ENCODE measurements around the gene SLC19A1. TPM values are rescaled to one million over a fixed set of nuclear protein-coding genes. Genes with fewer than 3 reads are reported as not detected.

The SLC19A1 gene
- total RNA-seq, 4 donors from 2014 or later = 7.6 to 12.8 (median 10.3) TPM; not detected in 1

DNA sequence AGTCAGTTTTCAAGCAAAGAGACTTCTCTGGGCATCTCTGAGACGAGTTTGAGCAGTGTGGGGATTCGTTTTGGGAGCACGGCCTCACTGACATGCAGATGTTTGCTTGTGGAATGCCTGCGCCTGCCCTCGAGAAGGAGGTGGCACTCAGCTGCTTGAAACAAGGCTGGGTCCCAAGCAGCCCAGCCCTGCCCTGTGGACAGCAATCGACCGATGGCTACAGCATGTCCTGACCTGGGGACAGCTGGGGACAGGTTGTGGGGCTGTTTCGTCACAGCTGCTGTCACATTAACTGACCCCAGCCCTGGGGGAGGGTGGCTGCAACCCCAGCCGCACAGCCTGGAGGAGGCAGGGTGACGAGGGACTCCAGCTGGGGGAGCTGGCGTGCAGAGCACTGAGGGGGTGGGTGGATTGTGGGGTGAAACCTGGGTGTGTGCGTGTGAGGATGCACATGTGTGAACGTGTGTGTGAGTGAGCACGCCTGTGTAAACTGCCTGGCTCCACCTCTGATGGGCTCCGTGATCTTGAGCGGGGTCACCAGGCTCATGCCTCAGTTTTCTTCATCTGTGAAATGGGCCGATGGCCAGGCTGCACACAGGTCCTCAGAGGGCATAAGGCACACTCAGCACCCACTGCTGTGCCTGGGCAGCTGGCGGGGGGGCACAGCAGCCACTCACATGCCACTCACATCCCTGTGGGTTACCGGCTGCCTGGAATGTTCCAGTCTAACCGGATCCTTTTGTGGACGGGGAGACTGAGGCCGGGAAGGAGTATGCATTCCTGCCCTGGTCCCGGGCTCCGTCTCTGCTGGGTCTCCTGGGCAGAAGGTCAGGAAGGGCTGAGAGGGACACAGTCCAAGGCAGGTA, 87.9 kb downstream of the SLC19A1 start:
- H3K4me3 ChIP-seq = no peak overlapping the region
- no peak for DNase-seq

DNA sequence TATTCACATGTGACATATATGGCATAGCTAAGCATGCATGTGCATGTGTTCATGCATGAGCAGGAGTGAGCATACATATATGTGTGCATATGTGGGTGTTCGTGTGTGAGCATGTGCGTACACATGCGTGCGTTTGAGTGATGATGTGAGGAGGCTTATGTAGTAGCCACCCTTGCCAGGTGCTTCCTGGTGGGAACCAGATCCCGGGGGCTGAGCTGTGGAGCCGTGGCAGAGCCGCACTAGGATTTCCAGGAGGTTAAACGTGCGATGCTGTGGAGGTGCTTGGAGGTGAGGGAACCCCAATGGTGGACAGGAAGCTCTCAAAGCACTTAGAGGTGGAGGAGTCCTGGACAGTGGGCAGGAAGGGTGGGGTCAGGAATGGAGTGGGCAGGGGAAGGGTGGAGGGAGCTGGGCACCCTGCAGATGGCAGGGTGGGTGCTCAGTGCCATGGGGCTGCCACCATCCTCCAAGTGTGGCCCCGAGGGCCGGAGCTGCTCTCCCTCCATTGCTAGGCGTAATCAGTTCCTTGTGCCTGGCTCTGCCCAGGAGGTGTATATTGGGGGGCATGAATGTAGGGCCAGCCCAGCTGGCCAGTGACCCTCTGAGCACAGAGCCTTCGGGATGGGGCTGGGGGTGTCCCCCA, 88.8 kb downstream of the SLC19A1 start:
- H3K27me3 ChIP-seq = no peaks in the 10 kb centered on the region
- H3K36me3 ChIP-seq = no peaks in the 10 kb centered on the region
- intact Hi-C loops (cut with DNase I; ENCODE audit: low total_unique reads) = no loop called here
- no peak overlapping the region for H3K27ac ChIP-seq
- H3K4me3 ChIP-seq = no peak overlapping the region
- no peak for DNase-seq
- H3K9me3 ChIP-seq = no peaks in the 10 kb centered on the region
- TF ChIP-seq POLR2A (IDR thresholded peaks at IDR 0.05) = no peak
- TF ChIP-seq, protein P1, sequence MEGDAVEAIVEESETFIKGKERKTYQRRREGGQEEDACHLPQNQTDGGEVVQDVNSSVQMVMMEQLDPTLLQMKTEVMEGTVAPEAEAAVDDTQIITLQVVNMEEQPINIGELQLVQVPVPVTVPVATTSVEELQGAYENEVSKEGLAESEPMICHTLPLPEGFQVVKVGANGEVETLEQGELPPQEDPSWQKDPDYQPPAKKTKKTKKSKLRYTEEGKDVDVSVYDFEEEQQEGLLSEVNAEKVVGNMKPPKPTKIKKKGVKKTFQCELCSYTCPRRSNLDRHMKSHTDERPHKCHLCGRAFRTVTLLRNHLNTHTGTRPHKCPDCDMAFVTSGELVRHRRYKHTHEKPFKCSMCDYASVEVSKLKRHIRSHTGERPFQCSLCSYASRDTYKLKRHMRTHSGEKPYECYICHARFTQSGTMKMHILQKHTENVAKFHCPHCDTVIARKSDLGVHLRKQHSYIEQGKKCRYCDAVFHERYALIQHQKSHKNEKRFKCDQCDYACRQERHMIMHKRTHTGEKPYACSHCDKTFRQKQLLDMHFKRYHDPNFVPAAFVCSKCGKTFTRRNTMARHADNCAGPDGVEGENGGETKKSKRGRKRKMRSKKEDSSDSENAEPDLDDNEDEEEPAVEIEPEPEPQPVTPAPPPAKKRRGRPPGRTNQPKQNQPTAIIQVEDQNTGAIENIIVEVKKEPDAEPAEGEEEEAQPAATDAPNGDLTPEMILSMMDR (IDR thresholded peaks at IDR 0.05) = no peak
- H3K4me1 ChIP-seq = peaks cover 6 to 22% of the 10 kb centered on the region in 2 donors

More for the DNA sequence above, 87.9 kb downstream of the SLC19A1 start:
- Histone ChIP-seq H3K27ac (peak overlapping the region in 1 of 2 donors; percentile 24), H3K27me3 (no peaks in the 10 kb centered on the region), H3K4me1 (peaks cover 6 to 22% of the 10 kb centered on the region in 2 donors), H3K9me3 (no peaks in the 10 kb centered on the region), H3K36me3 (no peaks in the 10 kb centered on the region)
- intact Hi-C loops (cut with DNase I; ENCODE audit: low total_unique reads) = no loop called here
- no peak for TF ChIP-seq POLR2A (IDR thresholded peaks at IDR 0.05)
- TF ChIP-seq, protein P1 (IDR thresholded peaks at IDR 0.05) = no peak

DNA sequence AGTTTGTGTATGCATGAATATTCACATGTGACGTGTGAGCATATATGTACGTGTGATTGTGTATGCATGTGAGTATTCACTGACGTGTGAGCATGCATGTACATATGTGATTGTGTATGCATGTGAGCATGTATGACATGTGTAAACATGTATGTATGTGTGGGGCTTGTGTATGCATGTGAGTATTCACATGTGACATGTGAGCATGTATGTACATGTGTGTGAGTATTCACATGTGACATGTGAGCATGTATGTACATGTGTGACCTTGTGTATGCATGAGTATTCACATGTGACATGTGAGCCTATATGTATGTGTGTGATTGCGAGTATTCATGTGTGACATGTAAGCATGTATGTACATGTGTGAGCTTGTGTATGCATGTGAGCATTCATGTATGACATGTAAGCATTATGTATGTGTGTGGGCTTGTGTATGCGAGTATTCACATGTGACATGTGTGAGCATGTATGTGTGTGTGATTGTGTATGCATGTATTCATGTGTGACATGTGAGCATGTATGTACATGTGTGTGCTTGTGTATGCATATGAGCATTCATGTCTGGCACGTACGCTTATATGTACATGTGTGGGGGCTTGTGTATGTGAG, 89.4 kb downstream of the SLC19A1 start:
- Histone ChIP-seq H3K27ac (no peak overlapping the region), H3K4me1 (peaks cover 6 to 22% of the 10 kb centered on the region in 2 donors), H3K27me3 (no peaks in the 10 kb centered on the region), H3K9me3 (no peaks in the 10 kb centered on the region), H3K4me3 (no peak overlapping the region), H3K36me3 (no peaks in the 10 kb centered on the region)
- no peak for DNase-seq
- TF ChIP-seq POLR2A (IDR thresholded peaks at IDR 0.05) = no peak
- TF ChIP-seq, protein P1 (IDR thresholded peaks at IDR 0.05) = no peak
- intact Hi-C loops (cut with DNase I; ENCODE audit: low total_unique reads) = no loop called here

DNA sequence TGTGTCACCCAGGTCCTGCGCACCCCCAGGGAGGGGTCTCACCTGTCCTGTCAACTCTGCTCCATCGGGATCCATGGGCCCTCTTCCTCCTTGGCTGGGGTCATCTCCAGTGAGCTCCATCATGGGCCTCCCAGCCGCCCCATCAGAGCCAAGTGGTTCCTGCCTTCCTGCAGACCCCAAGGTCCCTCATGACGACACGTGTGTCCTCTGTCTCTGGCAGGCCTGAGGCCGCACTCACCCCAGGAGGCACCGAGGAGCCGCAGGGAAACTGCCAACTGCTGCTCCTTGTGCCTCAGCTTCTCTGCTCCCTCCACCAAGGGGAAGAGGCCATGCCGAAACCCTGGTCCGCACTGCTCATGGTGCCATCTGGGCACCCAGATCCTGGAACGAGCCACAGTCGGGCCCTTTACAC, 90.5 kb downstream of the SLC19A1 start:
- Histone ChIP-seq H3K27me3 (no peaks in the 10 kb centered on the region), H3K9me3 (peaks cover 0 to 2% of the 10 kb centered on the region in 2 donors), H3K27ac (no peak overlapping the region), H3K4me3 (no peak overlapping the region), H3K4me1 (peaks cover 6 to 22% of the 10 kb centered on the region in 2 donors), H3K36me3 (no peaks in the 10 kb centered on the region)
- intact Hi-C loops (cut with DNase I; ENCODE audit: low total_unique reads) = no loop called here
- DNase-seq = no peak
- TF ChIP-seq POLR2A (IDR thresholded peaks at IDR 0.05) = no peak
- TF ChIP-seq, protein P1 (IDR thresholded peaks at IDR 0.05) = no peak
